HG03439 (cell line): ENCODE results near the gene GSG1L.

Source experiments
- ATAC-seq: cut with Tn5 transposase; IDR thresholded peaks from one replicate; pipeline ENCODE4 v1.9.1; 2021; ENCODE audit warnings: mild to moderate bottlenecking, moderate library complexity; ENCODE audit not compliant: unreplicated experiment

The GSG1L gene

DNA sequence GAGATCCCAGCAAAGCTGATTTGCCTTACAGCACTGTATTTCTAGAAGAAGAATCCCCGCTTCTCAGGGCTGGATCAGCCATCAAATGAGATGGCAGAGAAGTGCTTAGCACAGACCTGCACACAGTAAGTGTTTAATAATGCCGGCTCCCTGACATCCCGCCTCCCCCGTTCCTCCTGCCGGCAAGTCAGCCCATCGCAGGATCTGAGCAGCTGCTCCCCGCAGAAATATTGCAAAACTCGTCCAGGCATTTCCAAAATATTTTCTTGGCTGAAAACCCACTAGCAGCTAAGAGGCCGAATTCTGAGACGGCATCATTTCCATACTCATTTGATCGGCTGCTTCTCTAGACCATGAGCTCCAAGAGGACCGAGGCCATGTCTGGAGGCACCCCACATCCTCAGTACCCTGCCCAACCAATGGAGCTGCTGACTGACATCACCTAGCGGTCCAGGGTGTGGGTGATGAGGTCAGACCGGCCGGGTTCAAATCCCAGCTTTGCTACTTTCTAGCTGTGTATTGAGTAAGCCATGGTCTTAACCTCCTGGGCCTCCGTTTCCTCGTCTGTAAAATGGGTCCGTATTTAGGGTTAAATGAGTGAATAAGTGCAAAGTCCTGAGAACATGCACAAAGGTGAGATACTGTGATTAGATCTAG lies 262.1 kb downstream of the GSG1L start:
- ATAC-seq = no peak

DNA sequence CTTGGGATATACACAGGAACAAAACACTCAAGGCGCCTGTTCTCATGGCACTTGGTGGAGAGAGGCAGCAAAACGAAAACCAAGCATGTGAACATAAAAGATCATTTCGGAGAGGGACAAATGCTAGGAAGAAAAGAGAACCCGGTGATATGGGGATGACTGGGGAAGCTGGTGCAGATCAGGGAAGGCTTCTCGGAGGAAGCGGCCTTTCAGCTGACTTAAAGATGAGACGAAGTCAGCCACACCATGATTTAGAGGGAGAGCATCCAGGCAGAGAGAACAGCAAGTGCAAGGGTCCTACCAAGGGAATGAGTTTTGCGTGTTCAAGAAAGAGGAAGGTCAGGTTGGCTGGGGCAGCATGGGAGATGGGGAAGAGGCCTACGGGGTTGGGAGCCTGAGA lies 262.7 kb downstream of the GSG1L start:
- ATAC-seq = no peak

DNA sequence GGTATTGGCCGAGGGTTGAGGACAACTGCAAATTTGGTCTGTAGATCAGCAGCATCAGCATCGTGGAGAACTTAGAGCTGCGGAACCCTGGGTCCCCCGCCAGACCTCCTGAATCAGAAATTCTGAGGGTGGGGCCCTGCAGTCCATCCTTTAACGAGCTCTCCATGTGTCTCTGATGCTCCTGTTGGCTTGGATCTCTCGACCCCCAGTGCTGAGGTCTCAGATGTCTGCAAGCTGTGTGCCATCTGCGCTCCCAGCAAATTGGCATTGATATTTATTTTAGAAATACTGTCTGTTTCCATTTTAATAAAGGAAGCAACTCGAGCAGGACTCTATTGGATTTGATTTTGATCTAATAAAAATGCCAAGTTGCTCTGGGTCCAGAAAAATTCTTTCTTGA lies 263.6 kb downstream of the GSG1L start:
- no peak for ATAC-seq

DNA sequence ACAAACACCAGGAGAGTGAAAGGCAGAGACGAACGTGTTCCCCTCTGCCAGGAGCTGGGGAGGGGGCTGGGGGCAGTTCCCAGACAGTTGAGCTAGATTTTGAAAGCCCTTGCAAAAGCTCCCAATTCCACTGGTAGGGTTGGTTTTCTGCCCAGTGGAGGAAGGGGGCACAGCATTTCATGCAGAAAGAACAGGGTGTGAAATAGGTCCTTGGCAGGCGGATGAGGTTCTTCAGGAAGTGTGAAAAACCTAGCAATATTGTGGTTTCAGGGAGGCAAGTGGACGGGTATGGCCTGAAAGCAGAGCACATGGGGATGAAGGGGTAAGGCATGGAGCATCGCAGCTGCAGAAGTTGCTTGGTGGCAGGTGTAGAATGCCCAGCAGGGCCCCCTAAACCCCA lies 265.3 kb downstream of the GSG1L start:
- no peak for ATAC-seq

DNA sequence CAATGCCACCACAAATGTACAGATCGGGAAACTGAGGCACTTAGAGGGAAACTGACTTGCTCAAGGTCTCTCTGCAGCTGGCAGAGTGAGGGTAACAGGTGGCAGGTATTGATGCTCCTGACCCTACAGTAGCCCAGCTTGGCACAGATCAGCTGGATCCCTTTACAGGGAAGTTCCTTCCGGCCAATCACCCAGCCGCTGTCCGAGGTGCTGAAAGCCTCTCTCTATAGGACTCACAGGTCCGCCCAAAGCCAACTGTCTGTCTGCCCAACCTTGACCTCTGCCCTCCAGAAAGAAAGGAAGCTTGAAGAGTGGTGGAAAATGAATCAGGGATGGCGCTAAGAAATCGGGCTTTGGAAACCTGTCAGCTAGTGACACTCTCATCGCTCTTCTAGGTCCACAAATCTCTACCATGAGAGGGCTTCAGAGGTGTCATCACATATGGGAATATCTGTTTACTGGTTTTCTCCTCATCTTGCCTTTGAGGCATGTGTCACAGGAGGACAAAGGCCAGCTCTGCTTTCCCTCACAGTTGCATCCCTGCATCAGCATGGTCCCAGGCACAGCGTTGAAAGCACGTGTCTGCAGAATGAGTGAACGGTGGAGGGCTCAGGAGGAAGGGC lies 267.4 kb downstream of the GSG1L start:
- ATAC-seq = no peak

DNA sequence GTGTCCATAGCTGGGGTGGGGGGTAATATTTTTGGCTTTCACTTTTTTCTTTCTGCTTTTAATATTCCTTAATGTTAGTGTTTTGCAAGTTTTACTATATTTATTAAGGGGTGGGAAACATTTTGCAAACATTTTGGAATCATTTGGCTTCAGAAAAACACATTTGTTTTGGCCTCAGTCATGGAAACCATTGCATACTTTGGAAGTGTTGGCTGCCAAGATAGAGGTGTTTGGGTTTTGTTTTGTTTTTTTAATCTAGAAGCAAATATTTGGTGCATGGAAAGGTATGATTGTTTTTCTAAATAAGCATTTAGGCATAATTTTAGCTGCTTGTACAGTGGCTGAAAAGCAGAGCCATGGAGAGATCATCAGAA lies 270.3 kb downstream of the GSG1L start:
- no peak for ATAC-seq

DNA sequence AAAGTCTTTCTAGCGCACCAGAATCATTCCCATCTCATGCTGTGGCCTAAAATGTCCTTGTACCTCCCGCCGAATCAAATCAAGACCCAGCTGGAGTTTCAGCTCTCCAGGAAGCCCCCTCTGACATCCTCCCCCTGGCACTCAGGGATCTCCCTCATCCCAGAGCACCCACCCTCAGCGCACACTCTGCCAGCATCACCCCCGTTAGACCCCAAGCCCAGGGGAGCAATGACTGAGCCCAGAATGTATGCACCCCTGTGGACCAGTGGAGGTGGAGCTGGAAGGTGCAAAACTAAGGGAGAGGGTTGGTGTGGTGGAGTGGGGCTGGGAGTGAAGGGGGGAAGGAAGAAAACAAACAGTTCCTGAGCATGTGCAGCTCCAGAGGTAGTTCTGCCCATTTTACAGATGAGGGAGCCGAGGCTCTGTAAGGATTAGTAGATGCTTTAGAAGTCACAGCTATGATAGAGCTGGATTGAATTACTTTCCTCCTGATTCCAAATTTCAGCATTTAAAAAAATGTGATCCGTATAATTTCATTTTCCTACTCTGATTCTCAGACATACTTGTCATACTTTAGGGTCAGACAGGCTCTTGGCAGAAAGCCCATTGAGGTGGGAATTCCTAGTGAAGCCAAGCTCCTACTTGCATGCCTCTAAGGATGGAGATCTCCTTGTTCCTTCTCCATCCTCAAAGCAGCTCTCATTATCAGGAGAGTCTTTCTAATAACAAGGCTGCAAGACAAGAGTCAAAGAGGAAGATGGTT lies 270.8 kb downstream of the GSG1L start:
- no peak for ATAC-seq

DNA sequence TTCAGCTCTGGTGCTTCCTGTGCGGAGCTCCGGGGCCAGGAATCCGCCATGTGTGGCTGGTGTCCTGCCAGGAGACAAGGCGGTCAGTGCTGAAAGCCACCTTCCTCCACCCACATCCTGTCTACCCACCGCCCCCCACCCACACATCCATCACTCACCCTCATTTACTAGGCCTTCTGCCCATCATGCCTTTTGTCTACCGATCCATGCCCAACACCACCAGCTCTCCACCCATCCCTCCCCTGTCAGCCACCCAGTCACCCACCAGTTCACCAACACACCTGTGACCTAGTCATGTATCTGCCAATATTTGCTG lies 272.2 kb downstream of the GSG1L start:
- ATAC-seq = no peak

DNA sequence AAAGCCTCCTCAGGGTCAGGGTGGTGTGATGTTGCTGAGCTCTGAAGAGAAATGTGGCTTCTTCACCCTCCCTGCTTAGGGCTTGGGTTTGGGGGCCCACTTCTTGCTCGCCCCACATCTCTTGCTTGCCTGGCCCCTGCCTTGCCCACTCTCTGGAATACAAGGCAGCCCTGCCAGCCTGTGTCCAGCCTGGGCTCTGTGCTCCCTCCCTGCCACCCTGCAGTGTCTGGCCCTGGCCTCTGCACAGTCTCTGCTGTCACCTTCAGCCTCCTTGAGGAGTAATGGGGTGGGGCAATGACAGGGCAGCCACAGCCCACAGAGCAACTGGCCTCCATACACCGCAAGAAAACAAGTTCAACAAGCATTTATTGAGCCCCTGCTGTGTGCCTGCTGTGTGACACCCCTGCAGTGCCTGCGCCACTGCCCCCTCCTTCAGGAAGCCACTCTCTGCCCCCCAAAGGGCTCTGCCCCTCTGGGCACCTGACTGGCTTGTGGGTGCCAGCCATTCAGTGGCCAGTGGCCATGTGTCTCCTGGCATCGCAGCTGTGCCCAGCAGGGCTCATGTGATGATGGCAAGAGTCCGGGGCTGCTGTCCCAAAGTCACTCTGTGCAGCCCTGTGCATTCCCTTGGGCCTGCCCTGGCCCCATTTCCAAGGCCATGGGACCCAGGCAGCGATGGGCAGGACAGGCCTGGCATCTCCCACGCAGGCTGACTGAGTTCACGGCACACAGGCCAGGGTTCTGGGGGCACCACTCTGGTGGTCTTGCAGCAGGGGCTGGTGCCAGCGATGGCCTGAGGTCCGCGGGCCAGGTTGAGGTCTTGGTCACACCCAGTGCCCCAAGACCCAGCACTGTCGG lies 272.7 kb downstream of the GSG1L start:
- no peak for ATAC-seq

DNA sequence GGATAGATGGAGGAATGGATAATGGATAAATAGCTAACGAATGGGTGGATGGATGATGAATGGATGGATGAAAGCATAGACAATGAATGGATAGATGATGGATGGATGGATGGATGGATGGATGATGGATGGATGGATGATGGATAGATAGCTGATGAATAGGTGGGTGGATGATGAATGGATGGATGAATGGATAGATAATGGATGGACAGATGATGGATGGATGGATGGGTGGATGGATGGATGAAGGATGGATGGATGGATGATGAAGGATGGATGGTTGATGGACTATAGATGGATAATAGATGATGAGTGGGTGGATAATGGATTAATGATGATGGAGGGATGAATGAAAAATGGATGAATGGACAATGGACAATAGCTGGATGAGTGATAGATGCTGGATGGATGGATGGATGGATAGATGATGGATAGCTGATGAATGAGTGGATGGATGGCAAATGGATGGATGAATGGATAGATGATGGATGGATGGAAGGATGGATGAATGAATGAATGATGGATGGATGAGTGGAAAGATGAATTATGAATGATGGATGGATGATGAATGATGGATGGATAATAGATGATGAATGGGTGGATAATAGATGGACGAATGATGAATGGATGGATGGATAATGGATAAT lies 273.8 kb downstream of the GSG1L start:
- ATAC-seq = no peak

DNA sequence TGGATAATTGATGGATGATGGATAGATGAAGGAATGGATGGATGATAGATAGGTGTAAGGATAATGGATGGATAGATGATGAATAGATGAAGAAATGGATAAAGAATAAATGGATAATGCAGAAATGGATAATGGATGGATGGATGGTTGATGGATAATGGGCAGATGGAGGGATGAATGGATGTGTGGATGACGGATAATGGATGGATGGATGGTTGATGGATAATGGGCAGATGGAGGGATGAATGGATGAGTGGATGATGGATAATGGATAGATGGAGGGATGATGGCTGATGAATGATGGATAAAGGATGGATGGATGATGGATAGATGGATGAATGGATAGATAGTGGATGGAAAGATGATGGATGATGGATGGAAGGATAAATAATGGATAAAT lies 274.4 kb downstream of the GSG1L start:
- no peak for ATAC-seq

DNA sequence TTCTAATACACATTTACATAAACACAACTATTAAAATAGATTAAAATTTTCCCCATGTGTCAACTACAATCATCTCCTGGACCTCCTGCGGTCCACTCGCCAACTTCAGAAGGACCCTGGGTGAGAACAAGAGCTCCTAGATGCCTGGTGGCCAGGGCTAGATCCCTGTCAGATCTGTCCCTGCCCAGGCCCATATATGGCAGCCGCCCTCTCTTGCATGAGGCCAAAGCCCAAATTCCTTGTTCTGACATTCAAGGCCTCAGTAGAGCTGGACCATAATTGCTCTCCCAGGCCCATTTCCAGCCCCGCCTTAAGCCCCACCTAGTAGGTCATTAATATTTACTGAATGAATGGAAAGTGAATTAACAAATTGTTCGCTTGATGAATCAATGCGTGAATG lies 275.8 kb downstream of the GSG1L start:
- ATAC-seq = no peak

DNA sequence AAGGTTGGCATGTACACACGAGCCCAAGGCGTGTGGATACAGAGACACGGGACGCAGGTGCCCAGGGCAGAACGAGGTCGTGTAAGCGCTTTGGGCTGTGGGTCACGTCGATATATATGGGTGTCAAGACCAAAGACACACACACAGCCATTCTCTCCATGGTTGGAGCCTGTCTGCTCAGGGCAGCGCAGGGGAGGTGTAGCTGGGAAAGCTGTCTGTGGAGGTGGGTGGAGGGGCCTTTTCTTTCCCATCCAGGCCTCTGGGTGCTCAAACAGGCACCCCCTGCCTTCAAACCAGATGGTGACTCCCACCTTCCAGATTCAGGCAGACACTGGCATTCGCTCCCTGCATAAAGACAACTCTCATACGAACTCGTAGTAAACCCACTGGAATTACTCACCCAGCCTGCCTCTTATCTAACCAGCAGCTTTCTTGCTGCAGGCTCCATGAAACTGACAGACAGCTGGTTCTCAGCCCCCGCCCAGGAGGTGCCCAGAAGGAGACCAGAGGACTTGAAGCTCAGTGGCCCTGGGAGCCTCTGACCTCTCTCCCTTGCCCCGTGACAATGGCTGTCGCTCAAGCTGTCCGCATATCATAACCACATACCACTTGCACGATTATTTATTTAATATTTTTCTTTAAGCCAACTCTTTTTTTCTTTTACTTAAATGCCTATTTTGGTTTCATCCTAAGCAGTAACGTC lies 276.4 kb downstream of the GSG1L start:
- ATAC-seq = no peak

DNA sequence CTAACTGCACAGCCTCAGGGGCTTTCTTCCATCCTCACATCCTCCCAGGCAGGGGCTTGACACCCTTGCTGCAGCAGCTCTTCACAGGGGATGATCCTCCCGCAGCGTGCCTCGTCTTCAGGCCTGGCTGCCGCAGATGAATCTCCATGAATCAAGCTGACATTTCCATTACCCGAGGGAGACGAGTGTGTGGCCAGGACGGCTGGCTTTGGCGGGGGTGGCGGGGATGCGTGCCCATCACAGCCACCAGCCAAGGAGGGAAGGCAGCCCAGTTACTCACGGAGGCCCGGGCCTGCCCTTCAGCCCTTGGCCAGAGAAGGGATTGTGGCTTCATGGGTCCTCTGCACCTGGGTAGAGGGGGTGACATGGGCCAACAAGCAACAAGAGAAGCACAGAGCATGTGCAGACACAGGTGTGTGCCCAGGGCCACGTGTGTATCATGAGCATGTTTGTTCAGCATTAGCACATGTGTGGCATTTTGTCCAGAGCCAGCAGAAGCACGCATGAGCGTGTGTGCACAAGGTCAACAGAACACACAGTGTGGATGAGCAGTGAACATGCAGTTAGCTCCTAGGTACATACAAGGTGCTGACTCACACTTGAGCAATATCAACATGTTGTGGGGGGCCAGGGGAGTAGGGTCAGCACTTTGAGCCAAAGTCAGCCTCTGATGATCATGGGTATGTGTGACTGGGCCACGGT lies 277.1 kb downstream of the GSG1L start:
- ATAC-seq = no peak

DNA sequence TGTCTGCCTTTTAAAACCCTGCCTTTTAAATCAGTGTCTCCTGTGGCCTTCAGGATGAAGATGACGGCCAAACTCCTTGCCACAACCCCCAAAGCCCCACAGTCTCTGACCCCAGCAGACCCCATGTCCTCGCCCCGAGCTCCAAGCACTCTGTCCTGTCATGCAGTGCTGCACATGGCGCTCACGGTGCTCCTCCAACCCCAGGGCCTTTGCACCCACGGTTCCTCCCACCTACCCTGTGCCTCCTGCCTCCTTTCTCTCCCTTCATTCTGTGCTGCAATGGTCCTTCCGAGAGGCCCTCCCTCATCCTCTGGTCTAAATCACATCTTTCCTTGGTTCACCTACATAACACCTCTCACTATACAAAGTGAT lies 278.2 kb downstream of the GSG1L start:
- ATAC-seq = no peak

DNA sequence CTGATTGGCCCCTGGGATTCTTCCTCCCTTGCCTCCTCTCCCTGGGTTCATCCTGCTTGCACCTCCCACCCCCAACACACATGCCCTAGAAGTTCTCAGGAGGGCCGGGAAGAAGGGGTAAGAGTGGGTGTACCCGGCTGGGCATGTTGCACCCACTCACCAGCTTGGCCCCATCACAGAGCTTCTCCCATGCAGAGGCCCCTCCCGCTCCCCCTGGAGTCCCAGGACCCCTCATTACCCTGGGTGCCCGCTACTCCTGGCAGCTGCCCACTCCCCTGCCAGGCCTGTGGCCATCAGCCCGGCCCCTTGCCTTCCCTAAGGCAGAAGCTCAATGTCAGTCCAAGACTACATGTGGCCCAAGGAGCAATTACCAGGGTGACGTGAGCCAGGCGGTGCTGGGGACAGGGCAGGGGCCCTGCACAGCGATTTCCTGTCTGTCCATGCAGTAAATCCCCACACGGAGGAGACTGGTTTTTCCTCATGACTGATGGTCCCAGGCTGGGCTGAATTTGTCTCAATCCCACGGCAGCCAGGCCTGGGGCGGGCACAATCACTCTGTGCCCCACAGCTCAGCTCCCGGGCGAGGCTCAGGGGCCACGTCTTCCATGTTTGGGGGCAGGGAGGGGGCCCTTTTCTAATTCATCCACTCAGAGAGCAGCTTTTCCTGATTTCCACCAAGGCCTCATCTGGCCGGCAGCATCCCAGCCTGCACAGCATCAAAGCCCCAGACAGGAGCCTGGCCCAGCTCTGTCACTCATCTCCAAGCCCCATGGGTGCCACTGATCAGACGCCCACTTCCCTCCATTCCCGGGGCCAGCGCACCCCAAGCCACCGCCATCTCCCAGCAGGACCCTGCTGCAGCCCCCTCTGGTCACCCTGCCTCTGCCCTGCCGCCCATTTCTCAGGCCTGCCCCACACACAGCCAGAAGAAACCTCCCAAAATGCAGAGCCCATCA lies 278.9 kb downstream of the GSG1L start:
- ATAC-seq = no peak

DNA sequence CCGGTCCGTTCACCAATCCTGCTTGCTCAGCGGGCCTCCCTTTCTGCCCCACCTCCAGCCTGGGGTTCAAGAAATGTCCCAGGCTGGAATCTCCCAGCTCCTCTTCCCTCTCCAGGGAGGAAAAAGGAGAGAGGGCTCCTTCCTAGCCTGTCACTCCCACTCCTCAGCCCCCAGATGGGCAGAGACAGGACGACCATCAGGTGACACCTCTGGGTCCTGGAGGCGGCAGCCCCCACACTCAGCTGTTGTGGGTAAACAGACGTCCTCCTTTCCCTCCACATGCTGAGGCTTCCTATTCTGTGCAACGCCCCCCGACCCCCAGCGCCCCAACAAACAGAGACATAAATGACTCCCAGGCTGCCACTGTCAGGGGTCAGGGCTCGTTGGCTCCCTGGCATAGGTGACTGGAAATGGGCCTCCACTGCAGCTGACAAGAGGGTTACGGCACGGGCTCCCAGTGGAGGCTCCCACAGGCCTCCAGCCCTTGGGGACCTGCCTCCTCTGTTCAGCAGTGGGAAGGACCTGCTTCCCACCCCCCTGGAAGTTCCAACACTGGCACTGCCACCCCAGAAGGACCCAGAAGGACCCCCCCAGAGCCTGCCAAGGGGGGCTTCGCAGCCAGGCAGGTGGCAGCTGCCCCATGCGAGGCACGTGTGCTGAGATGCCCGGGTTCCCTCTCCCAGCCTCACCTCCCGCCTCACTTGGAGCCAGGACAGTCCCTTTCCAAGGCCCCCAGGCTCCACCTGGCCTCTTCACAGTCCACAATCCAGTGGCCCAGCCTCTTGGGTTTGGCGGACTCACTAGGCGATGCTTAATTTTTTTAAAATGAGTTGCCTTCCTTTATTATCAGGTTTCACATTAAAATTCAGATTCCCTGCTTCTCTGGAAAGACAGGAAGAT lies 281.3 kb downstream of the GSG1L start:
- no peak for ATAC-seq

DNA sequence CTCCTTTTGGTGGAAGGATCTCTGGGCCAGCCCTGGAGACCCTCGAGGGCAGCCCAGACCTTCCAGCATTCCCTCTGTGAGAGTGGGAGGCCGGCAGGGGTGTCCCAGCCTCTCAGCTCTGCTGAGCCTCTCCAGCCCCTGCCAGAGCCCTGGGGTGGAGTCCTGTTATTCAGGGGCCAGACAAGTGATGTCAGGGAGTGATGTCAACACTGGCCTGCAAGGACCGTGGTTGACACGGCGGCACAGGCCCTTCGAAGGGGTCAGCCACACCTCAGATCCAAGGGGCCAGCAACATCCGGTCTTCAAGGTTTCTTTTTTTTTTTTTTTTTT lies 282.4 kb downstream of the GSG1L start:
- no peak for ATAC-seq
